GM23338 (cell line): ENCODE measurements around the gene MLXIPL. TPM values are rescaled to one million over a fixed set of nuclear protein-coding genes. Genes with fewer than 3 reads are reported as not detected.

Experiments used
- ATAC-seq: fragments of 200-7000 bp; cut with Tn5 transposase; 3 replicates; pipeline ENCODE4 v1.9.1; 2020
- DNase-seq: peaks from one replicate; pipeline ENCODE4 v3.0.0-alpha.2; 2015; ENCODE audit warnings: low spot score
- H2AFZ ChIP-seq: fragments of 200-600 bp; sonication (generic); 2 replicates; pipeline ENCODE4 v1.8.0; 2016; ENCODE audit warnings: antibody characterized with exemption, mild to moderate bottlenecking, moderate library complexity
- H3F3A ChIP-seq: fragments of 200-600 bp; sonication (generic); replicated peaks from 2 replicates; pipeline ENCODE4 v1.8.0; 2017; ENCODE audit warnings: antibody characterized with exemption, mixed run types, low read depth
- H3K27ac ChIP-seq: fragments of 200-600 bp; sonication (generic); 2 replicates; pipeline ENCODE4 v1.6.1; 2016; ENCODE audit warnings: low read depth
- H3K27me3 ChIP-seq: fragments of 200-600 bp; sonication (generic); 2 replicates; pipeline ENCODE4 v1.8.0; 2016; ENCODE audit warnings: mild to moderate bottlenecking, mixed run types, moderate library complexity; ENCODE audit not compliant: insufficient read depth
- H3K36me3 ChIP-seq: fragments of 200-600 bp; sonication (generic); 2 replicates; pipeline ENCODE4 v1.8.0; 2016; ENCODE audit warnings: mild to moderate bottlenecking; ENCODE audit not compliant: insufficient read depth
- H3K4me1 ChIP-seq: fragments of 200-600 bp; sonication (generic); 2 replicates; pipeline ENCODE4 v1.8.0; 2016; ENCODE audit warnings: mild to moderate bottlenecking, moderate library complexity; ENCODE audit not compliant: insufficient read depth
- H3K4me2 ChIP-seq: fragments of 200-600 bp; sonication (generic); 2 replicates; pipeline ENCODE4 v1.7.1; 2017; ENCODE audit warnings: mixed run types
- H3K4me3 ChIP-seq: fragments of 200-600 bp; sonication (generic); 2 replicates; pipeline ENCODE4 v1.6.1; 2016; ENCODE audit warnings: mixed run types
- H3K79me2 ChIP-seq: fragments of 200-600 bp; sonication (generic); replicated peaks from 2 replicates; pipeline ENCODE4 v1.8.0; 2017; ENCODE audit warnings: mild to moderate bottlenecking; ENCODE audit not compliant: insufficient read depth
- H3K9me2 ChIP-seq: fragments of 200-600 bp; sonication (generic); 2 replicates; pipeline ENCODE4 v1.8.0; 2017; ENCODE audit not compliant: insufficient read depth
- H4K20me1 ChIP-seq: fragments of 200-600 bp; sonication (generic); replicated peaks from 2 replicates; pipeline ENCODE4 v1.8.0; 2017; ENCODE audit warnings: mild to moderate bottlenecking; ENCODE audit not compliant: insufficient read depth
- H3K27ac Mint-ChIP-seq: 2 replicates; pipeline ENCODE4 v1.8.0; 2020; ENCODE audit warnings: inconsistent platforms, mild to moderate bottlenecking, moderate library complexity, mixed read lengths
- H3K27me3 Mint-ChIP-seq: 3 replicates; pipeline ENCODE4 v1.8.0; 2022; ENCODE audit warnings: low read depth, mild to moderate bottlenecking, moderate library complexity, mixed read lengths, inconsistent platforms; ENCODE audit not compliant: insufficient read depth, poor library complexity
- H3K36me3 Mint-ChIP-seq: 3 replicates; pipeline ENCODE4 v1.8.0; 2021; ENCODE audit warnings: low read depth, mild to moderate bottlenecking, inconsistent platforms, moderate library complexity, mixed read lengths
- H3K4me1 Mint-ChIP-seq: 3 replicates; pipeline ENCODE4 v1.8.0; 2020; ENCODE audit warnings: mild to moderate bottlenecking, inconsistent platforms, mixed read lengths
- H3K4me3 Mint-ChIP-seq: 3 replicates; pipeline ENCODE4 v1.8.0; 2021; ENCODE audit warnings: moderate library complexity, mild to moderate bottlenecking, inconsistent platforms, mixed read lengths
- H3K9me3 Mint-ChIP-seq: 3 replicates; pipeline ENCODE4 v1.8.0; 2020; ENCODE audit warnings: moderate library complexity, mild to moderate bottlenecking, inconsistent platforms, mixed read lengths
- CREB1 ChIP-seq: fragments of 250-450 bp; sonication (Bioruptor Pico); IDR thresholded peaks from 2 replicates; pipeline ENCODE4 v1.5.0; 2020; ENCODE audit warnings: low read depth, mild to moderate bottlenecking, moderate library complexity
- ETS1 ChIP-seq: IDR thresholded peaks from 2 replicates; pipeline ENCODE4 v1.6.1; 2016; ENCODE audit warnings: antibody characterized with exemption
- EZH2phosphoT487 ChIP-seq: fragments of 200-600 bp; sonication (generic); IDR thresholded peaks from one replicate; pipeline ENCODE4 v1.8.1; 2018; ENCODE audit warnings: antibody characterized with exemption; ENCODE audit not compliant: unreplicated experiment
- POLR2AphosphoS5 ChIP-seq: IDR thresholded peaks from 2 replicates; pipeline ENCODE4 v1.6.1; 2016; ENCODE audit warnings: antibody characterized with exemption, low read depth
- STAT1 ChIP-seq: IDR thresholded peaks from one replicate; pipeline ENCODE4 v1.6.1; 2016; ENCODE audit warnings: antibody characterized with exemption; ENCODE audit not compliant: unreplicated experiment
- polyA plus RNA-seq: library from polyadenylated mRNA; unstranded; fragments of >200 nt; fragmentation: Nextera tagmentation; extraction: Ambion mirVana; gene quantifications from 2 replicates; pipeline ENCODE4 v1.2.1, GENCODE V29; 2016
- total RNA-seq: library from RNA; depleted of rRNA; stranded (reverse); fragments of >200 nt; shearing (Covaris generic); gene quantifications from 2 replicates; pipeline ENCODE4 v1.2.3, GENCODE V29; 2014

MLXIPL gene
- total and polyA plus RNA-seq, 2 experiments from 2014 or later: 13.7 to 25.7 TPM

- DNase-seq (peak; percentile 77), ATAC-seq (peak; percentile 55)
- Histone ChIP-seq H3K4me2 (peak within 1 kb of the TSS; percentile 95), H3F3A (peaks cover 13% of the 10 kb centered on the region), H3K36me3 (no peaks in the 10 kb centered on the region; the same call in 1 of the 2 replicates), H3K79me2 (peaks cover 37% of the 10 kb centered on the region), H3K4me1 (0 out of 2 replicates have a peak, but pooled peaks cover 6% of the 10 kb centered on the region), H3K27ac (peak within 1 kb of the TSS; percentile 96; the same call in 1 of the 2 replicates), H2AFZ (peak within 1 kb of the TSS; percentile 19; the same call in 1 of the 2 replicates), H3K9me2 (no peaks in the 10 kb centered on the region), H3K4me3 (peak within 1 kb of the TSS; percentile 85), H4K20me1 (peaks cover 18% of the 10 kb centered on the region), H3K27me3 (peaks cover 25% of the 10 kb centered on the region)
- Mint-ChIP-seq H3K4me1 (peaks cover 11% of the 10 kb centered on the region), H3K36me3 (peaks cover 9% of the 10 kb centered on the region; the same call in 2 of the 3 replicates), H3K4me3 (peak within 1 kb of the TSS; percentile 86), H3K9me3 (peaks cover 3% of the 10 kb centered on the region; the same call in 1 of the 3 replicates), H3K27me3 (peaks cover 21% of the 10 kb centered on the region), H3K27ac (peak within 1 kb of the TSS; percentile 96)
- TF ChIP-seq EZH2phosphoT487 (no peak), POLR2AphosphoS5 (peak; percentile 57), ETS1 (no peak)
Observed at GRCh38 chr7:73557397-73558257, 66.7 kb downstream of the MLXIPL start, which contains the start of gene BCL7B. BCL7B (minus strand) TSS chr7:73557690; CDS start chr7:73557578, 112 bp downstream.

GRCh38 chr7:73557108-73557396, 67.3 kb downstream of the MLXIPL start:
- ATAC-seq (peak; percentile 95), DNase-seq (peak; percentile 94)
- H3K27me3 Mint-ChIP-seq: peaks cover 23% of the 10 kb centered on the region
- H3K36me3 Mint-ChIP-seq: peaks cover 15% of the 10 kb centered on the region
- 0 out of 2 replicates have a peak, but pooled peaks cover 6% of the 10 kb centered on the region for H3K4me1 ChIP-seq
- peak overlapping the region; percentile 96 for H3K27ac Mint-ChIP-seq
- peaks cover 18% of the 10 kb centered on the region for H4K20me1 ChIP-seq
- peak overlapping the region; percentile 95 for H3K4me2 ChIP-seq
- no peaks in the 10 kb centered on the region for H3K9me2 ChIP-seq
- H3K79me2 ChIP-seq: peaks cover 37% of the 10 kb centered on the region
- H3K4me1 Mint-ChIP-seq: peaks cover 11% of the 10 kb centered on the region
- H3K27ac ChIP-seq: peak overlapping the region; percentile 96; the same call in 1 of the 2 replicates
- H2AFZ ChIP-seq: no peak overlapping the region
- peaks cover 3% of the 10 kb centered on the region; the same call in 1 of the 3 replicates for H3K9me3 Mint-ChIP-seq
- peaks cover 13% of the 10 kb centered on the region for H3F3A ChIP-seq
- peak overlapping the region; percentile 85 for H3K4me3 ChIP-seq
- TF ChIP-seq CREB1 (CRISPR knock-in tag) (peak; percentile 91), STAT1 (no peak)
- peak overlapping the region; percentile 86 for H3K4me3 Mint-ChIP-seq
- H3K36me3 ChIP-seq: no peaks in the 10 kb centered on the region; the same call in 1 of the 2 replicates
- peaks cover 25% of the 10 kb centered on the region for H3K27me3 ChIP-seq
